GM12874 (cell line): ENCODE results near the gene OTOA.

ENCODE experiments used
- TF ChIP-seq, protein P1 (sequence below): IDR thresholded peaks from 2 replicates; pipeline ENCODE4 v1.5.1; 2011; ENCODE audit warnings: low read depth, mild to moderate bottlenecking, control low read depth, low read length, moderate library complexity; ENCODE audit not compliant: insufficient read depth

Gene OTOA

GRCh38 chr16:21654881-21655280 lies 8.9 kb upstream of the OTOA start:
- TF ChIP-seq, protein P1, sequence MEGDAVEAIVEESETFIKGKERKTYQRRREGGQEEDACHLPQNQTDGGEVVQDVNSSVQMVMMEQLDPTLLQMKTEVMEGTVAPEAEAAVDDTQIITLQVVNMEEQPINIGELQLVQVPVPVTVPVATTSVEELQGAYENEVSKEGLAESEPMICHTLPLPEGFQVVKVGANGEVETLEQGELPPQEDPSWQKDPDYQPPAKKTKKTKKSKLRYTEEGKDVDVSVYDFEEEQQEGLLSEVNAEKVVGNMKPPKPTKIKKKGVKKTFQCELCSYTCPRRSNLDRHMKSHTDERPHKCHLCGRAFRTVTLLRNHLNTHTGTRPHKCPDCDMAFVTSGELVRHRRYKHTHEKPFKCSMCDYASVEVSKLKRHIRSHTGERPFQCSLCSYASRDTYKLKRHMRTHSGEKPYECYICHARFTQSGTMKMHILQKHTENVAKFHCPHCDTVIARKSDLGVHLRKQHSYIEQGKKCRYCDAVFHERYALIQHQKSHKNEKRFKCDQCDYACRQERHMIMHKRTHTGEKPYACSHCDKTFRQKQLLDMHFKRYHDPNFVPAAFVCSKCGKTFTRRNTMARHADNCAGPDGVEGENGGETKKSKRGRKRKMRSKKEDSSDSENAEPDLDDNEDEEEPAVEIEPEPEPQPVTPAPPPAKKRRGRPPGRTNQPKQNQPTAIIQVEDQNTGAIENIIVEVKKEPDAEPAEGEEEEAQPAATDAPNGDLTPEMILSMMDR = no peak

DNA sequence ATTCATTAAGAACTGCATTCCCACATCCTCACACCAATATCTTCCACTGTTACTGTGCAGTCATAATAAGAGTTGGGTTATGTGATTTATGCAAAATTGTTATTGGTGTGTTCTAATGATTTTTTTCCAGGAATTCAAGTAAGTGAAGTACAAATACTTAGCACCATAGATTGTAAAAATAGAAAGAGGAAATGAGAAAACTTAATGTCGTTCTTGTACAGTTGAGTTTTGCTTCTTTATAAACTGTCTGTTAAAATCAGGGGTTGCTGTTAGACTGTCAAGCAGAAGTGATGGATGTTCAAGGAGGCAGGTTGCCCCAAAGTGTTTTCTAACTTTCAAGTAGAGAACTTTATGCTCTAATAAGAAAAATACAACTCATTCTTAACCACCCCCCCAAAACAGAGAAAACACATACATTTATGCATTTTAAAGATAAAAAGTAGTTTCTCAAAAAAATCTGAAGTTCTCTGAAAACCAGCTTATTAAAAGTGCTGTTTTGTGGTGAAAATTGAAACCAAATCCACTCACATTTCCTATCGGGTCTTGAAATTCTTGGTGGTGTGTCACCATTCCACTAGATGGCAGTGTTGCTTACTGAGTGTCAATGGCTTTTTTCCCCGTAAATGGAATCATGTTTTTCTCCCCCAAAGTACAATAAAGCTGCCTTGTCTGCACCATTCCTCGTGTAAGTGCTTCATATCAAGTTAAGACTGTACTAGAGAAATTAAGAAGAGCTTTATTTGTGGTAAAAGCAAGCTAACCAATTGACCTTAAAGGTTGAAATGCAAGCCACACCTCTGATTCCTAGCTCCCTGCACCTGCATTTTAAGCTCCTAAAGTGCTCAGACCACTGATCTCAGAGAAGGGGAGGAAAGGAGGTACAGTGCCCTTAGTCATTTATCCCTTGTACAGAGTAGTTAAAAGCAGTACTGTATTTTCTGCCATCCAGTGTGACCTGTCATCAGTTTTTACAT lies 6.7 kb upstream of the OTOA start:
- TF ChIP-seq, protein P1 = peak; percentile 71

- TF ChIP-seq, protein P1 = no peak
These were observed 4.6 kb upstream of the OTOA start for GRCh38 chr16:21659124-21659523.

- TF ChIP-seq, protein P1 = no peak
These were observed 1.2 kb downstream of the OTOA start for GRCh38 chr16:21664801-21665492.

DNA sequence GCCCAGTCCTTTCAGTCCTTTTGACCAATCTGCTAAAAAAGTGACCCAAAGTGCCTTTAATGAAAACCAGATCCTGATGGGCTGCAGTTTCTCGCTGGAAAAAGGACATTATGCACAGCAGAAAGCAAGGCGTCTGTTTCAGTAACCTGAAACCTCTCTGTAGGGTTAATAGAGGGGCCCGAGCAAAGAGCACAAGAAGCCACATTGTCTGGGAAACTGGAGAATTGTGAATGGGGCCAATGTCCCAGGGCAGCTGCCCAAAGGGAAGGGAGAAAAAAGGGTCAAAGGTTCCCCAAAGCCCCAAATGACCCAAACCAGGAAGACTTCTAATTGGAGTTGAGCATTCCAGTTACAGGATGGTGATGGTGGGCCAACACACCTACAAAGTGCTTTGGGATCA lies 3.0 kb downstream of the OTOA start:
- TF ChIP-seq, protein P1 = no peak

DNA sequence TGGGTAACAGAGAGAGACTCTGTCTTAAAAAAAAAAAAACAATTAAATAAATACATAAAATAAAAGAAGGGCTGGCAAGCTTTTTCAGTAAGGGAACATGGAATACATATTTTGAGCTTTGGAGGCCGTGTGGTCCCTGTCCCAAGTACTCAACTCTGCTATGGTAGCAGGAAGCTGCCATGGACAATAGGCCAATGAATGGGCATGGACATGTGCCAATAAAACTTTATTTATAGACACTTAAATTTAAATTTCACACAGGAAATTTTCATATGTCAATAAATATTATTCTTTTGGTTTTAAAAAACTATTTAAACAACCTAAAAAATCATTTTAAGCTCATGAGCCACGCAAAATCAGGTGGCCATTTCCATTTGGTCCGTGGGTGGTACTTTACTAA lies 3.8 kb downstream of the OTOA start:
- TF ChIP-seq, protein P1 = no peak

GRCh38 chr16:21673469-21673868 lies 9.7 kb downstream of the OTOA start:
- TF ChIP-seq, protein P1 = no peak
